NCI-H2196 treated with DMSO at 0.1 percent for 48 hours (cell line): ENCODE data around the gene TGIF2.
"Not testable (repeated sequence)": the region's sequence is repeated elsewhere in the genome, so short reads cannot be mapped to it uniquely, and the experiment has no call there.

Experiments used
- DNase-seq: peaks from one replicate; lab custom pipeline; 2025; ENCODE audit not compliant: unreplicated experiment; lab: John Stamatoyannopoulos, UW

Gene TGIF2

GRCh38 chr20:36546111-36546736, 27.2 kb upstream of the TGIF2 start:
- DNase-seq: no peak

GRCh38 chr20:36547186-36548005, 26.0 kb upstream of the TGIF2 start:
- DNase-seq: no peak

DNA sequence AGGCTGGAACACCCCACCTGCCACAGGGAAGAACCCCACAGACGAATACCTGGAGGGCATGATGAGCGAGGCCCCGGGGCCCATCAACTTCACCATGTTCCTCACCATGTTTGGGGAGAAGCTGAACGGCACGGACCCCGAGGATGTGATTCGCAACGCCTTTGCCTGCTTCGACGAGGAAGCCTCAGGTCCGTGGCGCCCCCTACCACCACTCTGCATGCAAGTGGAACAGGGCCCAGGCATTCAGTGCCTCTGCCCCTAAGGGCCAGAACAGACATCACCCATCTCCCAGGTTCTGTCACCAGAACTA, 25.4 kb upstream of the TGIF2 start:
- no peak for DNase-seq

- DNase-seq: no peak
These were observed 24.4 kb upstream of the TGIF2 start for GRCh38 chr20:36548704-36549627.

DNA sequence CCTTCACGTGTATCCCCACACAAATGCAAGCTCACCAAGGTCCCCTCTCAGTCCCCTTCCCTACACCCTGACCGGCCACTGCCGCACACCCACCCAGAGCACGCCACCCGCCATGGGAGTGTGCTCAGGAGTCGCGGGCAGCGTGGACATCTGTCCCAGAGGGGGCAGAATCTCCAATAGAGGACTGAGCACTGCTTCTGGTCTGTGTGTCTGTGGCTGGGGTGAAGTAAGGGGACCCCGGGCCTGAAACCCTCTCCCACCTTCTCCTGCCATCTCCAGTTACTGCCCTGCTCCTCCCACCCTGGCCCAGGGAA, 23.8 kb upstream of the TGIF2 start:
- no peak for DNase-seq

GRCh38 chr20:36549942-36550789, 23.2 kb upstream of the TGIF2 start:
- no peak for DNase-seq

- no peak for DNase-seq
These were observed 22.6 kb upstream of the TGIF2 start for GRCh38 chr20:36550790-36551299.

DNA sequence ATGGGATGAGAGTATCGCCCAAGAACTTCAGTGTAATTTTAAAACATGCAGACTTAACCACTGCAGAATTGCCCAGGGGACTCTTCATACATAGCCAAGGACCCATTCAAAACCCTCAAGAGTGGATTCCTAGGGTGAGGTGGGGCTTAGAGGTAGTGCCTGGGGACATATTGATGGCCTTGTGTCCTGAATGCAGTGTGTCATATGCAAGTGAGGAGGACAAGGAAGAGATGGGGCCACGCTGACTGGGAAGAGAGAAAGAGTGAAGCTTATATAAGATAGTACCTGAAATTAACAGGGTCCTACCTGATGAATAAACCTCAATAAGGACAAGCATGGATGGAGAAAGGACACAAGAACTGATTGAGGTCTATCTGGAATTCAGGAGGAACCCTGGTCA, 18.1 kb upstream of the TGIF2 start:
- DNase-seq: no peak

DNA sequence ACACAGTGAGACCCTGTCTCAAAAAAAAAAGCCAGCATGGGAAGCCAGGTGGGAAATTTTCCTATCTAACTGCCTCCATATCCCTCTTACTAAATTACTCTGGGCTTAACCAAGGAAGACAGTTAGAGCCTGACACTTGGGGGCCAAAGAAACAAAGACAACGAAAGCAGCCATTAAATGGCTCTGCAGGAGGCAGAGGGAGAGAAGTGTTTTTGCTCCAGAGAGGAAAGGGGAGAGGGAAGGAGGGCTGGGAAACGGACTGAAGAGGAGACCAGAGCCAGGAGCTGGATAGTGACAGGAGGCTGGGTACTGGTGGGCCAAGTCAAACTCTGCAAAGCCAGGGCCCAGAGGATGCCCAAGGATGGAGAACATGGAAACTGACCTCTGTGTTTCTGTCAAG, 10.7 kb upstream of the TGIF2 start:
- DNase-seq: no peak

DNA sequence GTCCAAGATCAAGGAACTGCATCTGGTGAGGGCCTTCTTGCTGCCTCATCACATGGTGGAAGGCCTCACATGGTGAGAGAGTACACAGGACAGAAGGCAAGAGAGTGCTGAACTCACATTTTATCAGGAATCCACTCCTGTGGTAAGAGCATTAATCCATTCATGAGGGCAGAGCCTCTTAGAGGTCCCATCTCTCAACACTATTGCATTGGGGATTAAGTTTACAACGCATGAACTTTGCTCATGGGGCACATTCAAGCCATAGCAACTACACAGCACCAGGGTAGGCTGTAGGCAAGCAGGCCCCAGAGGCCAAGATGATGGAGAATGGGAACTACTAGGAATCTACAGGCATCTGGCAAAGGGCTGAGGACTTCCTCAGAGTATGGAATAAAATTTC, 10.0 kb upstream of the TGIF2 start:
- no peak for DNase-seq

GRCh38 chr20:36564078-36564725, 9.2 kb upstream of the TGIF2 start:
- DNase-seq: not testable (repeated sequence)

DNA sequence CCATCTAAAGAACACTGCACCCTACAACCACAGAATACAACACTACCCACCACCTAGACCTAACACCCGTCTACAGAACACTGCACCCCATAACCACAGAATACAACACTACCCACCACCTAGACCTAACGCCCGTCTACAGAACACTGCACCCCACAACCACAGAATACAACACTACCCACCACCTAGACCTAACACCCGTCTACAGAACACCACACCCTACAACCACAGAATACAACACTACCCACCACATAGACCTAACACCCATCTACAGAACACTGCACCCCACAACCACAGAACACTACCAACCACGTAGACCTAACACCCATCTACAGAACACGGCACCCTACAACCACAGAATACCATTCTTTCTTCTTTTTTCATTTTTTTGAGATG, 8.7 kb upstream of the TGIF2 start:
- DNase-seq: not testable (repeated sequence)

- no peak for DNase-seq
These were observed 7.9 kb upstream of the TGIF2 start for GRCh38 chr20:36565520-36565919.

GRCh38 chr20:36569847-36570429, 3.5 kb upstream of the TGIF2 start:
- DNase-seq: no peak

DNA sequence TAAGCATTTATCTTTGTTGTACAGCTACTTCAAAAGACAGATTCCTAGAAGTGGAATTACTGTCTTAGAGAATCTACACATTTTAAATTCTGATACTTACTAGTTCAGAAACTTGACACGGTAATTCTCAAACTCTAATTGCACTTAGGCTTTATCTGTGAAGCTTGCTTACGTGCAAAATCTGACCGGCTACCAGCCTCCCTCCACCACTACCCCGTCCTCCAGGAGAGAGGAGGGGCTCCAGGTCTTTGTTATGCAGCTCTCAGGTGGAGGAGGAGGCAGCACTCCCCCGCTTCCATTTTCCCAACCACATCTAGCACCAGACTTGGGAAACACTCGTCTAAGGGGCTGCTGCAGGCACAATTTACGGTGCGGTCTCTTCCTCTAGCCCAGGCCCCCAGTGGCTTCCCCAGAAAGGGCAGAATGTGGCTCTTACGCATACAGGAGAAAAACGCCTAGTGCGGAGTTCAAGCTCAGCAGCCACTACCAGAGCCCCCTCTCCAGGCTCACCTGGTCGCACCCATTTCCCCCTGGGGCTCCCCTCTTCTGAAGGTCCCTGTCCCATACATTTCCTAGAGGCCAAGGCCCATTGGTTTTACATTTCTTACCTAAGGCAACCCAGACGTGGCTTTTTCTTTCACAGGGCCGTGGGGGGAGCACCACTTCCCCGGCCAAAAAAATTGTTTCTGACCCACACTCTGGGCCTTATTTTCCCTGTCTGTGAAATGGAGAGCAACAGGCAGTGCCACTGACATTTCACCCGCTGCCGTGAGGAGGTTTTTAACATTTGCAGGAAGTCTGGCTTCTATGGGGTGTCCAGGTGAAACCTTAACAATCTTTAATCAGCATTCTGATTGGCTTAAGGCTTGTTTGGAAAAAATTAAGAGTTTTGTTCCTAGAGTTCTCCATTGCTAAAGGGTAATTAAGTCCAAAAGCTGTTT, 1.6 kb upstream of the TGIF2 start:
- DNase-seq: no peak

- no peak for DNase-seq
These were observed 695 bp upstream of the TGIF2 start for GRCh38 chr20:36572701-36573102.

GRCh38 chr20:36573798-36574365, 485 bp downstream of the TGIF2 start:
- no peak for DNase-seq

DNA sequence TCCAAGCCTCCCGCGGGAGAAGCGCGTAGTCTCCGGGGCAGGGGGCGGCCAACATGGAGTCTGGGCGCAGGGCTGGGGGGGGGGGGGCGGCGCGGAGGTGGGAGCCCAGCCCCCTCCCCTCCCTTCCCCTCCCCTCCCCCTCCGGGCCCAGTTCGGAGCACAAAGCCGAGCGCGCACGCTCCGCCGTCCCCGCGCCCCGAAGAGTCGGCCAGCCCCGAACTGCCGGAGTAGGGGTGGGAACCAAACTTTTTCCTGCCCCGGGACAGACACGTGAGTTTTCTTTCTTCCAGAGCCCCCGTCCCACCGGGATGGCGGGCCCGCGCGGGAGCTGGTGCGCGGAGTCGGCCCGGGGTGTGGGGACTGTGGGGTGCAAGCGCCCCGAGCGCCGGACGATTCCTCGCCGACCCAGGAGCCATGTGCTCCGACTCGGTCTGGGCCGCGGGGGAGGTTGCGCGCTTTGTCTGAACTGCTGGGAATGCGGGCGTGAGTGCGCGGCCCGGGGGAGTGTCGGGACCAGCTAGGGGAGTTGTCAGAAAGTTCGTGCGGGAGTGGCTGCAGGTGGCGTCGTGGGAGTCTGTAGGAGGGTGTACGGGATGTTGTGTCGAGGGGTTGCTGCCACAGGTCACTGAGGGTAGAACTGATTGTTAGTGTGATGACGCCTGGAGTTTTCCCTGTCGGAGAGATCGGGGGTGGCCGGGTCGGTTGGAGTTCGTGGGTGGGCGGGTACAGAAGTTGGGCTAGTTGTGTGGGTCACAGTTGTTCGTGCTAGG, 1.2 kb downstream of the TGIF2 start:
- DNase-seq: no peak
